Osteoblast (primary cell): ENCODE measurements around the gene CFAP251. TPM values are rescaled to one million over a fixed set of nuclear protein-coding genes. Genes with fewer than 3 reads are reported as not detected.

ENCODE experiments used
- DNase-seq: peaks from one replicate; pipeline ENCODE4 v3.0.0; 2011; ENCODE audit warnings: low spot score, mixed read lengths; ENCODE audit not compliant: insufficient read length; ENCODE audit errors: missing footprints
- H2AFZ ChIP-seq: 2 replicates; pipeline ENCODE4 v1.6.0; 2011; ENCODE audit warnings: mild to moderate bottlenecking, low read length
- H3K27ac ChIP-seq: 2 replicates; pipeline ENCODE4 v1.5.1; 2011; ENCODE audit warnings: mild to moderate bottlenecking, low read depth, low read length, moderate library complexity
- H3K27me3 ChIP-seq: 2 replicates; pipeline ENCODE4 v1.6.0; 2012; ENCODE audit warnings: mild to moderate bottlenecking, control low read depth, inconsistent platforms, low read length, moderate library complexity; ENCODE audit not compliant: insufficient read depth
- H3K36me3 ChIP-seq: 2 replicates; pipeline ENCODE4 v1.5.1; 2011; ENCODE audit warnings: mild to moderate bottlenecking, low read length, control low read depth, moderate library complexity; ENCODE audit not compliant: insufficient read depth
- H3K4me1 ChIP-seq: 2 replicates; pipeline ENCODE4 v1.5.1; 2011; ENCODE audit warnings: mild to moderate bottlenecking, low read length, control low read depth, moderate library complexity; ENCODE audit not compliant: insufficient read depth
- H3K4me2 ChIP-seq: 2 replicates; pipeline ENCODE4 v1.6.0; 2011; ENCODE audit warnings: mild to moderate bottlenecking, low read length; ENCODE audit not compliant: insufficient read depth
- H3K4me3 ChIP-seq: fragments of 200-600 bp; sonication (generic); 3 replicates; pipeline ENCODE4 v1.5.1; 2012; ENCODE audit warnings: mild to moderate bottlenecking, low read length, inconsistent platforms; ENCODE audit not compliant: insufficient read depth
- H3K79me2 ChIP-seq: 2 replicates; pipeline ENCODE4 v1.6.0; 2012; ENCODE audit warnings: mild to moderate bottlenecking, low read length, control low read depth, inconsistent platforms; ENCODE audit not compliant: insufficient read depth
- H3K9me3 ChIP-seq: 2 replicates; pipeline ENCODE4 v1.5.1; 2011; ENCODE audit warnings: low read depth, low read length, control low read depth
- H4K20me1 ChIP-seq: 2 replicates; pipeline ENCODE4 v1.6.0; 2012; ENCODE audit warnings: mild to moderate bottlenecking, low read length, control low read depth; ENCODE audit not compliant: insufficient read depth
- CTCF ChIP-seq: IDR thresholded peaks from 2 replicates; pipeline ENCODE4 v1.5.1; 2011; ENCODE audit warnings: mild to moderate bottlenecking, low read depth, low read length, moderate library complexity; ENCODE audit errors: extremely low read depth
- total RNA-seq: library from RNA; depleted of rRNA; stranded (reverse); fragments of >200 nt; gene quantifications from 2 replicates; pipeline ENCODE4 v1.2.3, GENCODE V29; 2012

Gene CFAP251
- total RNA-seq, 1 donor: 4.3 TPM

GRCh38 chr12:122013136-122013535, 94.7 kb downstream of the CFAP251 start:
- Histone ChIP-seq H3K36me3 (no peaks in the 10 kb centered on the region), H3K4me1 (no peaks in the 10 kb centered on the region), H4K20me1 (no peaks in the 10 kb centered on the region), H3K9me3 (no peaks in the 10 kb centered on the region), H2AFZ (no peak overlapping the region), H3K27ac (no peak overlapping the region), H3K27me3 (no peaks in the 10 kb centered on the region), H3K4me2 (no peak overlapping the region), H3K79me2 (no peaks in the 10 kb centered on the region), H3K4me3 (no peak overlapping the region)
- DNase-seq: no peak
- TF ChIP-seq CTCF: no peak

- no peaks in the 10 kb centered on the region for H4K20me1 ChIP-seq
- no peaks in the 10 kb centered on the region for H3K4me1 ChIP-seq
- no peaks in the 10 kb centered on the region for H3K36me3 ChIP-seq
- H2AFZ ChIP-seq: no peak overlapping the region
- H3K27ac ChIP-seq: no peak overlapping the region
- H3K9me3 ChIP-seq: no peaks in the 10 kb centered on the region
- H3K4me3 ChIP-seq: no peak overlapping the region
- TF ChIP-seq CTCF: no peak
- no peak overlapping the region for H3K4me2 ChIP-seq
- no peaks in the 10 kb centered on the region for H3K79me2 ChIP-seq
- no peaks in the 10 kb centered on the region for H3K27me3 ChIP-seq
- DNase-seq: peak; percentile 73
Measured at GRCh38 chr12:122013791-122014590, 95.6 kb downstream of the CFAP251 start.

- TF ChIP-seq CTCF: no peak
- DNase-seq: no peak
- Histone ChIP-seq H3K9me3 (no peaks in the 10 kb centered on the region), H3K27me3 (no peaks in the 10 kb centered on the region), H3K36me3 (no peaks in the 10 kb centered on the region), H3K4me1 (no peaks in the 10 kb centered on the region), H4K20me1 (no peaks in the 10 kb centered on the region), H3K4me3 (no peak overlapping the region), H3K27ac (no peak overlapping the region), H3K4me2 (no peak overlapping the region), H2AFZ (no peak overlapping the region), H3K79me2 (no peaks in the 10 kb centered on the region)
Measured at GRCh38 chr12:122014781-122015180, 96.4 kb downstream of the CFAP251 start.

- no peak overlapping the region for H3K27ac ChIP-seq
- no peaks in the 10 kb centered on the region for H3K36me3 ChIP-seq
- no peaks in the 10 kb centered on the region for H3K27me3 ChIP-seq
- no peak overlapping the region for H3K4me2 ChIP-seq
- peaks cover 10% of the 10 kb centered on the region for H3K79me2 ChIP-seq
- no peaks in the 10 kb centered on the region for H3K9me3 ChIP-seq
- H3K4me3 ChIP-seq: no peak overlapping the region
- peaks cover 10% of the 10 kb centered on the region for H3K4me1 ChIP-seq
- H4K20me1 ChIP-seq: no peaks in the 10 kb centered on the region
- TF ChIP-seq CTCF: no peak
- H2AFZ ChIP-seq: no peak overlapping the region
- peak; percentile 27 for DNase-seq
Measured at GRCh38 chr12:122018457-122018856, 100.1 kb downstream of the CFAP251 start.
